SW 1271 (cell line): ENCODE measurements around the gene TIPARP.

Source experiments
- DNase-seq, 2 experiments: peaks; one replicate each; lab custom pipeline; 2025; lab: John Stamatoyannopoulos, UW

The TIPARP gene

GRCh38 chr3:156742401-156742800 is 68.0 kb downstream of the TIPARP start:
- DNase-seq: no peak

- no peak for DNase-seq
Observed at GRCh38 chr3:156743859-156744258, 69.5 kb downstream of the TIPARP start.

GRCh38 chr3:156744631-156745030 is 70.2 kb downstream of the TIPARP start:
- no peak for DNase-seq

GRCh38 chr3:156745766-156746165 is 71.4 kb downstream of the TIPARP start:
- no peak for DNase-seq

GRCh38 chr3:156747046-156747445 is 72.7 kb downstream of the TIPARP start:
- no peak for DNase-seq

GRCh38 chr3:156749244-156749643 is 74.9 kb downstream of the TIPARP start:
- no peak for DNase-seq

GRCh38 chr3:156750191-156750873 is 75.9 kb downstream of the TIPARP start:
- DNase-seq: no peak

- no peak for DNase-seq
Observed at GRCh38 chr3:156750874-156751245, 76.5 kb downstream of the TIPARP start.

GRCh38 chr3:156751461-156752025 is 77.2 kb downstream of the TIPARP start:
- no peak for DNase-seq
